ENCODE data around the gene GRAP.
"Not testable (repeated sequence)": the region's sequence is repeated elsewhere in the genome, so short reads cannot be mapped to it uniquely, and the experiment has no call there.

- TF ChIP-seq EZH2 (IDR thresholded peaks at IDR 0.05); FOXP2 (optimal IDR thresholded peaks at IDR 0.05; ENCODE audit: control extremely low read depth, extremely low read length, insufficient read depth): not testable (repeated sequence)
Observed at GRCh38 chr17:19076398-19077192, 29.8 kb upstream of the GRAP start.

All from SK-N-MC (cell line).